Upper lobe of left lung (tissue), 6 donors: ENCODE results near the gene GABPB1. TPM values are rescaled to one million over a fixed set of nuclear protein-coding genes. Genes with fewer than 3 reads are reported as not detected.

Experiments
- ATAC-seq, 2 donors: fragments of 200-7000 bp; cut with Tn5 transposase; one replicate each; pipeline ENCODE4 v1.9.1; 2022; ENCODE audit warnings: mild to moderate bottlenecking in 2 of 2, moderate library complexity in 2 of 2; ENCODE audit not compliant: low FRiP score in 2 of 2
- DNase-seq, 2 donors: peaks; one replicate each; pipeline ENCODE4 v3.0.0-alpha.2; 2019 to 2020
- H3K27ac ChIP-seq, 4 donors: fragments of 200-600 bp; sonication (generic); one replicate each; pipeline ENCODE4 v1.5.1; 2016 to 2019
- H3K27me3 ChIP-seq, 4 donors: fragments of 200-600 bp; sonication (generic); one replicate each; pipeline ENCODE4 v1.5.1; 2017 to 2019
- H3K36me3 ChIP-seq, 4 donors: fragments of 200-600 bp; sonication (generic); one replicate each; pipeline ENCODE4 v1.5.1; 2016 to 2019
- H3K4me1 ChIP-seq, 4 donors: fragments of 200-600 bp; sonication (generic); one replicate each; pipeline ENCODE4 v1.5.1; 2018 to 2019
- H3K4me3 ChIP-seq, 4 donors: fragments of 200-600 bp; sonication (generic); one replicate each; pipeline ENCODE4 v1.5.1; 2017 to 2019; ENCODE audit warnings: mild to moderate bottlenecking in 2 of 4, moderate library complexity in 1 of 4
- H3K9me3 ChIP-seq, 4 donors: fragments of 200-600 bp; sonication (generic); one replicate each; pipeline ENCODE4 v1.5.1; 2018 to 2019
- EP300 ChIP-seq, 4 donors: sonication (generic); formaldehyde crosslinking; IDR thresholded peaks; one replicate each; pipeline ENCODE4 v1.5.1; 2017; ENCODE audit warnings: antibody characterized with exemption in 4 of 4, control low read depth in 2 of 4
- POLR2A ChIP-seq, 4 donors: fragments of 450-650 bp; IDR thresholded peaks; one replicate each; pipeline ENCODE4 v1.5.1; 2016 to 2017; ENCODE audit warnings: antibody characterized with exemption in 4 of 4, mild to moderate bottlenecking in 2 of 4
- POLR2AphosphoS5 ChIP-seq, 2 donors: sonication (generic); formaldehyde crosslinking; IDR thresholded peaks; one replicate each; pipeline ENCODE4 v1.5.1; 2017; ENCODE audit warnings: antibody characterized with exemption in 2 of 2
- WGBS, 2 donors: methylation state at CpG; one replicate each; pipeline ENCODE4 v1.1.5; 2017 to 2018; 5-methylcytosine and 5-hydroxymethylcytosine counted together
- total RNA-seq, 6 donors: library from RNA; depleted of rRNA in 4 of 6; stranded (reverse); fragments of >200 nt in 4 of 6; gene quantifications; one replicate each; pipeline versions ENCODE4 v1.1.0 to v1.2.1, GENCODE V29; 2016 to 2021
- TF ChIP-seq, protein P1 (sequence below), 6 experiments: fragments of 450-650 bp in 4 of 6; fragments of 200-600 bp in 2 of 6; sonication (generic) in 2 of 6; IDR thresholded peaks; one replicate each; pipeline ENCODE4 v1.5.1; 2016 to 2019; ENCODE audit warnings: antibody characterized with exemption in 6 of 6
- donor health status: DM: no; HTN: no; CAD: no; lungs with moderate emphysema.
- donor health status: DM: no; HTN: yes; CAD: no; lungs with severe emphysema.

Gene GABPB1
- total RNA-seq, 6 donors from 2014 or later: 7.3 to 22.5 (median 14.4) TPM

DNA sequence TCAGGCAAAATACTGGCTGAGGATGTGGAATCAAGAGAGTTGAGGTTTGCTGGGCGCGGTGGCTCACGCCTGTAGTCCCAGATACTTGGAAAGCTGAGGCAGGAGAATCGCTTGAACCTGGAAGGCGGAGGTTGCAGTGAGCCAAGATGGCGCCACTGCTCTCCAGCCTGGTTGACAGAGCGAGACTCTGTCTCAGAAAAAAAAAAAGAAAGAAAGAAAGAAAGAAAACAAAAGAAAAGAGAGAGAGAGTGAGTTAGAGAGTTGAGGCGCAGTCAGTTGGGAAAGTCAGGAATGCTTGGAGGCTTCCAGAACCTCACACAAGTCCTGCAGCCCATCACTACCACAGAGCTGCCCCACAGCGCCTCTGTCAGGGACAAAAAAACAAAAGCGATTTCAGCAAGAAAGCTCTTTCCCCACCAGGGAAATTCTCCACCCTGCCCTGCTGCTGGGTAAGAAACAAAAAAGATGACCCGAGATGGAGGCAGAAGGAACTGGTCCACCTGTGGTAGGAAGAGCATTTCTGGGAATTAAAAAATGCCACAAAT lies 103.3 kb downstream of the GABPB1 start:
- ATAC-seq (no peak), DNase-seq (no peak)
- H3K4me1 ChIP-seq: peaks cover 0 to 10% (median 0%) of the 10 kb centered on the region in 4 donors
- no peak overlapping the region for H3K4me3 ChIP-seq
- WGBS, 2 donors: 93% methylated on average over 11 of the region's 11 CpGs
- no peaks in the 10 kb centered on the region for H3K9me3 ChIP-seq
- H3K36me3 ChIP-seq: no peaks in the 10 kb centered on the region
- TF ChIP-seq, protein P1, sequence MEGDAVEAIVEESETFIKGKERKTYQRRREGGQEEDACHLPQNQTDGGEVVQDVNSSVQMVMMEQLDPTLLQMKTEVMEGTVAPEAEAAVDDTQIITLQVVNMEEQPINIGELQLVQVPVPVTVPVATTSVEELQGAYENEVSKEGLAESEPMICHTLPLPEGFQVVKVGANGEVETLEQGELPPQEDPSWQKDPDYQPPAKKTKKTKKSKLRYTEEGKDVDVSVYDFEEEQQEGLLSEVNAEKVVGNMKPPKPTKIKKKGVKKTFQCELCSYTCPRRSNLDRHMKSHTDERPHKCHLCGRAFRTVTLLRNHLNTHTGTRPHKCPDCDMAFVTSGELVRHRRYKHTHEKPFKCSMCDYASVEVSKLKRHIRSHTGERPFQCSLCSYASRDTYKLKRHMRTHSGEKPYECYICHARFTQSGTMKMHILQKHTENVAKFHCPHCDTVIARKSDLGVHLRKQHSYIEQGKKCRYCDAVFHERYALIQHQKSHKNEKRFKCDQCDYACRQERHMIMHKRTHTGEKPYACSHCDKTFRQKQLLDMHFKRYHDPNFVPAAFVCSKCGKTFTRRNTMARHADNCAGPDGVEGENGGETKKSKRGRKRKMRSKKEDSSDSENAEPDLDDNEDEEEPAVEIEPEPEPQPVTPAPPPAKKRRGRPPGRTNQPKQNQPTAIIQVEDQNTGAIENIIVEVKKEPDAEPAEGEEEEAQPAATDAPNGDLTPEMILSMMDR (IDR thresholded peaks at IDR 0.05): no peak
- TF ChIP-seq EP300 (IDR thresholded peaks at IDR 0.05): no peak
- TF ChIP-seq POLR2AphosphoS5 (IDR thresholded peaks at IDR 0.05): no peak
- no peak for TF ChIP-seq POLR2A (IDR thresholded peaks at IDR 0.05)
- H3K27me3 ChIP-seq: no peaks in the 10 kb centered on the region
- no peak overlapping the region for H3K27ac ChIP-seq

DNA sequence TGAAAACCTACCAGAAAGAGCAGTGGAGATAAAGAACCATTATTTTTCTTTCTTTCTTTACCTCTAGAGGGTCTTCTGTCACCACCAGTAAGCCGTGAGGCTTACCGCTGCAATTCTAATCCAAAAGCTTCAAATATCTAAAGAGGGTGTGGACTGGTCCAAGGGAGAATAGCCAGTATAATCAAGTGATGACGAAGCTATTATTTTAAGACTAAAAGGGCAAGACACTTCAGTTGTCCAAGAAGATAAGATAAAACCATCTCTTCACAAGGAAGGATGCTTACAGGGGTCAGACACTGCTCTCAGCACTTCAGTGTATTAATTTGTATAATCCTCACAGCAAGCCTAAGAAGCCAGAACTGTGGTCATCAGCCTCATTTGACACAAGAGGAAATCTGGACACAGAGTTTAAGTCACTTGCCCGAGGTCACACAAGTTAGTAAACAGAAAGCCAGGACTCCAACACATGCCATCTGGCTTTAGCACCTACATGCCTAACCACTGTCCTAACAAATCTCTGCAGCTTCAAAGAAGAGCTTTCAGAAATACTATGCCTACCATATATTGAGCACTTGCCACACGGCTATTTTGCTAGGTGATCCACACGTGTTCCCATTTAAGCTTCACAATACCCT lies 104.1 kb downstream of the GABPB1 start:
- Histone ChIP-seq H3K9me3 (no peaks in the 10 kb centered on the region), H3K36me3 (no peaks in the 10 kb centered on the region), H3K4me1 (peaks cover 0 to 10% (median 0%) of the 10 kb centered on the region in 4 donors), H3K27me3 (no peaks in the 10 kb centered on the region), H3K27ac (no peak overlapping the region), H3K4me3 (no peak overlapping the region)
- ATAC-seq (no peak), DNase-seq (no peak)
- TF ChIP-seq, protein P1 (IDR thresholded peaks at IDR 0.05): no peak
- no peak for TF ChIP-seq EP300 (IDR thresholded peaks at IDR 0.05)
- TF ChIP-seq POLR2A (IDR thresholded peaks at IDR 0.05): no peak
- no peak for TF ChIP-seq POLR2AphosphoS5 (IDR thresholded peaks at IDR 0.05)
- WGBS, 2 donors: 66 to 74% methylated on average over 6 of the region's 6 CpGs

DNA sequence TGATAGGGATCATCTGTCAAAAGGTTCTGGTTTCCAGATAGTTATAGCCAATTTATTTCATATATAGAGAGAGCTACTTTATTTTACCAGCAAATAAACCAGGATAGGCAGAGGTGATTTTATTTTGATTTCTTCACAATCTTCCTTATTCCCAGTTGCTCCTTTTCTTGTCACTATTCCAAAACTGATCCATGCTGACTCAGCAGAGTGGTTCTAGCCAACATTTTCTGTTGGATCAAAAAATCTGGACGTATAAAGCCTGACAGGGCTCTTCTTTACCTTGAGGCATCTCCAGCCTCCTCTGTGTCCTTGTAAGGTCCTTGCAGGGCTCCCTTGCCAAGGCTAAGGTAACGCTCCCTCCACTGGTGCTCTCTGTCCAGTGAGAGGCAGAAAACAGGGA lies 105.3 kb downstream of the GABPB1 start:
- WGBS, 2 donors: 55 to 91% methylated on average over 1 to 2 of the region's 2 CpGs
- H3K27ac ChIP-seq: no peak overlapping the region
- ATAC-seq: no peak
- TF ChIP-seq POLR2A (IDR thresholded peaks at IDR 0.05) (no peak), EP300 (IDR thresholded peaks at IDR 0.05) (no peak), POLR2AphosphoS5 (IDR thresholded peaks at IDR 0.05) (no peak)
- TF ChIP-seq, protein P1 (IDR thresholded peaks at IDR 0.05): no peak
- H3K4me3 ChIP-seq: no peak overlapping the region
- no peak for DNase-seq
- no peaks in the 10 kb centered on the region for H3K27me3 ChIP-seq
- H3K9me3 ChIP-seq: no peaks in the 10 kb centered on the region
- peaks cover 0 to 10% (median 0%) of the 10 kb centered on the region in 4 donors for H3K4me1 ChIP-seq
- no peaks in the 10 kb centered on the region for H3K36me3 ChIP-seq

DNA sequence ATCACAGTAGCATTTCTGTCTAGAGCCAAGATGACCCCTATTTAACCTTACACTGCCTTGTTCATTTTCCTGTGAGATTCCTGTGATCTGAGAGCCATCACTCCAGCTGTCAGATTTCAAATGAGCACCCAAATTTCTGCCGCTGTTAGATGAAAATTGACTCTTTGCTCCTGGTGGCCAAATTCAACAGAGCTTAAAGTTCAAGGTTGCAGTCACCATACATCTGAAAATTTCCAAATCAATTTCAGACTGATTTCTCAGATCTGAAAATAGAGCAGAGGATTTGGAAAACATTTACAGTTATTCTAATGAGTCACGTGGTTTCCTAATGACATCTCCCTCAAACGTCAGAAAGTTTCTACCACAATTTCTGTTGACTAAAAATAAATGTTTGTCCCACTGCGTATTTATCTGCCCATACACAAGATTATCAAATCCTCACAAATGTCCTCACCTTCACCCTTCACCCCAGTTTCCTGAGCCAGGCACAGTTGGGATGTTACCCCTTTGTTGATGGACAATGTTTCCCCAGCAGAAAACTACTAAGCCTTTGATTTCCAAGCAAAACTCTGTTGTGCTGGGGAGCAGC lies 105.9 kb downstream of the GABPB1 start:
- Histone ChIP-seq H3K27me3 (no peaks in the 10 kb centered on the region), H3K27ac (no peak overlapping the region), H3K36me3 (no peaks in the 10 kb centered on the region), H3K4me1 (peaks cover 0 to 10% (median 0%) of the 10 kb centered on the region in 4 donors), H3K4me3 (no peak overlapping the region), H3K9me3 (no peaks in the 10 kb centered on the region)
- no peak for TF ChIP-seq EP300 (IDR thresholded peaks at IDR 0.05)
- TF ChIP-seq POLR2A (IDR thresholded peaks at IDR 0.05): no peak
- TF ChIP-seq, protein P1 (IDR thresholded peaks at IDR 0.05): no peak
- TF ChIP-seq POLR2AphosphoS5 (IDR thresholded peaks at IDR 0.05): no peak
- 50 to 59% methylated on average over 4 of the region's 4 CpGs for WGBS, 2 donors
- ATAC-seq (no peak), DNase-seq (no peak)
